GM18511 (cell line): ENCODE results near the gene ECEL1.

Experiments used
- ATAC-seq: cut with Tn5 transposase; IDR thresholded peaks from one replicate; pipeline ENCODE4 v1.9.1; 2021; ENCODE audit warnings: mild to moderate bottlenecking, moderate library complexity; ENCODE audit not compliant: unreplicated experiment

Gene ECEL1

GRCh38 chr2:232522623-232523401, 35.2 kb upstream of the ECEL1 start:
- ATAC-seq, result no peak

- peak; percentile 67 for ATAC-seq
Observed at GRCh38 chr2:232521959-232522622, 34.5 kb upstream of the ECEL1 start.

GRCh38 chr2:232521098-232521497, 33.5 kb upstream of the ECEL1 start:
- ATAC-seq, result no peak

GRCh38 chr2:232520489-232520888, 32.9 kb upstream of the ECEL1 start:
- ATAC-seq, result no peak

GRCh38 chr2:232519581-232520438, 32.2 kb upstream of the ECEL1 start, which contains the start of gene PRSS56:
Gene PRSS56, plus strand, starts transcription at chr2:232520388. Its CDS starts 211 bp downstream, at chr2:232520599.
- no peak for ATAC-seq

- no peak for ATAC-seq
Observed at GRCh38 chr2:232518844-232519243, 31.2 kb upstream of the ECEL1 start.

- no peak for ATAC-seq
Observed at GRCh38 chr2:232516551-232516950, 28.9 kb upstream of the ECEL1 start.

- ATAC-seq, result no peak
Observed at GRCh38 chr2:232515639-232516038, 28.0 kb upstream of the ECEL1 start.

- no peak for ATAC-seq
Observed at GRCh38 chr2:232513353-232513752, 25.7 kb upstream of the ECEL1 start.

- ATAC-seq, result no peak
Observed at GRCh38 chr2:232512602-232513001, 25.0 kb upstream of the ECEL1 start.

GRCh38 chr2:232511336-232511890, 23.8 kb upstream of the ECEL1 start:
- no peak for ATAC-seq

- ATAC-seq, result no peak
Observed at GRCh38 chr2:232508251-232508650, 20.6 kb upstream of the ECEL1 start.

- no peak for ATAC-seq
Observed at GRCh38 chr2:232506709-232507108, 19.1 kb upstream of the ECEL1 start.

GRCh38 chr2:232505856-232506255, 18.2 kb upstream of the ECEL1 start:
- no peak for ATAC-seq

- no peak for ATAC-seq
Observed at GRCh38 chr2:232504438-232504837, 16.8 kb upstream of the ECEL1 start.

GRCh38 chr2:232503809-232504323, 16.2 kb upstream of the ECEL1 start:
- no peak for ATAC-seq

GRCh38 chr2:232502911-232503808, 15.5 kb upstream of the ECEL1 start:
- no peak for ATAC-seq

- ATAC-seq, result no peak
Observed at GRCh38 chr2:232502511-232502910, 14.9 kb upstream of the ECEL1 start.

GRCh38 chr2:232501794-232502390, 14.3 kb upstream of the ECEL1 start:
- ATAC-seq, result no peak
